ENCODE measurements around the gene PALB2. TPM values are rescaled to one million over a fixed set of nuclear protein-coding genes. Genes with fewer than 3 reads are reported as not detected.

The PALB2 gene
- total and polyA plus RNA-seq, 9 of the 15 experiments (the other 6 are each of a cell fraction or from before 2014, with no cell fraction given) = 7.0 to 25.8 (median 15.2) TPM

DNA sequence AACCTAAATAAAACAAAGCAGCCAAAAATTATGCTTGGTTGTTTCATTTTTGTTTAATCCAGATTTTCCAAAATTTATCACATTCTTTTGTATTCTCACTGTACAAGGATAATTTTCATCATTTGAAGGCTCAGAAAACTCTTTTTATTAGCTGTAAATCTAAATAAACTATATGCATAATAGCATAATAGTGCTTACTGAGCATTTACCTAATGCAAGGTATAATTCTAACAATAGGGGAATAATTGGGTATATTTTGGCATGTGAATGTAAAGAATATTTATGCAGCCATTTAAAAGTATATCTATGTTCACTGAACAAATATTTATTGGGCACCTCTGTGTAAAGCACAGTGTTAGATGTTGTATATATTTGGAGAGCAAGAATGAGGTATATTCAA lies 17.0 kb downstream of the PALB2 start:
- in situ Hi-C loops (cut with MboI) = no loop called here
- no peaks in the 10 kb centered on the region for H3K79me2 ChIP-seq (ENCODE audit: control insufficient read depth, insufficient read depth, low read length)
- POLR2A ChIA-PET = no interaction called here

More for the DNA sequence above, 17.0 kb downstream of the PALB2 start:
- Histone ChIP-seq H3K36me3 (ENCODE audit: control insufficient read depth, insufficient read depth, low read length) (peaks cover 81% of the 10 kb centered on the region), H3K9me3 (replicated peaks; ENCODE audit: control insufficient read depth, insufficient read depth, low read depth, low read length) (no peaks in the 10 kb centered on the region), H3K27me3 (ENCODE audit: control insufficient read depth in 2 of 2, insufficient read depth in 2 of 2, low read length in 2 of 2) (no peaks in the 10 kb centered on the region), H3K4me3 (no peak overlapping the region), H3K9ac (ENCODE audit: insufficient read depth in 1 of 2, low read depth in 2 of 2, low read length in 2 of 2) (no peak overlapping the region), H2AFZ (ENCODE audit: low read depth, low read length) (no peak overlapping the region), H3K9me1 (ENCODE audit: control insufficient read depth, insufficient read depth, low read length) (no peaks in the 10 kb centered on the region), H3K27ac (ENCODE audit: extremely low read depth, low read depth, low read length) (no peak overlapping the region), H3K4me2 (ENCODE audit: insufficient read depth, low read length) (no peak overlapping the region), H4K20me1 (replicated peaks; ENCODE audit: control insufficient read depth, insufficient read depth, low read length) (no peaks in the 10 kb centered on the region), H3K4me1 (replicated peaks in 1 of 2; ENCODE audit: control insufficient read depth in 2 of 2, insufficient read depth in 2 of 2, low read length in 2 of 2) (no peaks in the 10 kb centered on the region)
- FAIRE-seq (no peak), DNase-seq (ENCODE audit: extremely low read depth in 1 of 4, low spot score in 3 of 4) (no peak), ATAC-seq (no peak)
- CTCF ChIA-PET (ENCODE audit: low intra/inter-chr PET ratio) = no interaction called here
- BruUV-seq (replicated peaks) = no TSS peak
- TF ChIP-seq C11orf30 (IDR thresholded peaks at IDR 0.05; ENCODE audit: low read depth) (peak; percentile 15; the same call in 1 of the 2 replicates), XRCC5 (IDR thresholded peaks at IDR 0.05; ENCODE audit: low read depth, low read length) (no peak), CXXC5 (CRISPR knock-in tag; IDR thresholded peaks at IDR 0.05) (no peak), SMARCB1 (IDR thresholded peaks at IDR 0.05; ENCODE audit: insufficient read length, low read depth) (no peak), ETV6 (IDR thresholded peaks at IDR 0.05; ENCODE audit: borderline replicate concordance in 1 of 2, low read depth in 2 of 2, low read length in 1 of 2) (no peak), ETV6 (CRISPR knock-in tag; IDR thresholded peaks at IDR 0.05; ENCODE audit: borderline replicate concordance) (no peak), ZNF263 (CRISPR knock-in tag; IDR thresholded peaks at IDR 0.05; ENCODE audit: borderline replicate concordance) (no peak), ZNF3 (CRISPR knock-in tag; IDR thresholded peaks at IDR 0.05) (no peak), ZNF444 (CRISPR knock-in tag; IDR thresholded peaks at IDR 0.05) (no peak), ZNF316 (IDR thresholded peaks at IDR 0.05) (peak; percentile 56; the same call in 1 of the 2 replicates), PHB (CRISPR knock-in tag; IDR thresholded peaks at IDR 0.05) (no peak), TARDBP (IDR thresholded peaks at IDR 0.05) (no peak), MAFG (tag; conservative IDR thresholded peaks at IDR 0.05) (no peak), MED1 (CRISPR knock-in tag; IDR thresholded peaks at IDR 0.05; ENCODE audit: borderline replicate concordance) (no peak), RBBP5 (IDR thresholded peaks at IDR 0.05; ENCODE audit: borderline replicate concordance, insufficient read depth, low read length, poor library complexity, severe bottlenecking) (no peak), ZKSCAN3 (CRISPR knock-in tag; IDR thresholded peaks at IDR 0.05) (no peak)
- TF ChIP-seq, protein P1, sequence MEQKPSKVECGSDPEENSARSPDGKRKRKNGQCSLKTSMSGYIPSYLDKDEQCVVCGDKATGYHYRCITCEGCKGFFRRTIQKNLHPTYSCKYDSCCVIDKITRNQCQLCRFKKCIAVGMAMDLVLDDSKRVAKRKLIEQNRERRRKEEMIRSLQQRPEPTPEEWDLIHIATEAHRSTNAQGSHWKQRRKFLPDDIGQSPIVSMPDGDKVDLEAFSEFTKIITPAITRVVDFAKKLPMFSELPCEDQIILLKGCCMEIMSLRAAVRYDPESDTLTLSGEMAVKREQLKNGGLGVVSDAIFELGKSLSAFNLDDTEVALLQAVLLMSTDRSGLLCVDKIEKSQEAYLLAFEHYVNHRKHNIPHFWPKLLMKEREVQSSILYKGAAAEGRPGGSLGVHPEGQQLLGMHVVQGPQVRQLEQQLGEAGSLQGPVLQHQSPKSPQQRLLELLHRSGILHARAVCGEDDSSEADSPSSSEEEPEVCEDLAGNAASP (IDR thresholded peaks at IDR 0.05) = no peak
- TF ChIP-seq, protein P2, sequence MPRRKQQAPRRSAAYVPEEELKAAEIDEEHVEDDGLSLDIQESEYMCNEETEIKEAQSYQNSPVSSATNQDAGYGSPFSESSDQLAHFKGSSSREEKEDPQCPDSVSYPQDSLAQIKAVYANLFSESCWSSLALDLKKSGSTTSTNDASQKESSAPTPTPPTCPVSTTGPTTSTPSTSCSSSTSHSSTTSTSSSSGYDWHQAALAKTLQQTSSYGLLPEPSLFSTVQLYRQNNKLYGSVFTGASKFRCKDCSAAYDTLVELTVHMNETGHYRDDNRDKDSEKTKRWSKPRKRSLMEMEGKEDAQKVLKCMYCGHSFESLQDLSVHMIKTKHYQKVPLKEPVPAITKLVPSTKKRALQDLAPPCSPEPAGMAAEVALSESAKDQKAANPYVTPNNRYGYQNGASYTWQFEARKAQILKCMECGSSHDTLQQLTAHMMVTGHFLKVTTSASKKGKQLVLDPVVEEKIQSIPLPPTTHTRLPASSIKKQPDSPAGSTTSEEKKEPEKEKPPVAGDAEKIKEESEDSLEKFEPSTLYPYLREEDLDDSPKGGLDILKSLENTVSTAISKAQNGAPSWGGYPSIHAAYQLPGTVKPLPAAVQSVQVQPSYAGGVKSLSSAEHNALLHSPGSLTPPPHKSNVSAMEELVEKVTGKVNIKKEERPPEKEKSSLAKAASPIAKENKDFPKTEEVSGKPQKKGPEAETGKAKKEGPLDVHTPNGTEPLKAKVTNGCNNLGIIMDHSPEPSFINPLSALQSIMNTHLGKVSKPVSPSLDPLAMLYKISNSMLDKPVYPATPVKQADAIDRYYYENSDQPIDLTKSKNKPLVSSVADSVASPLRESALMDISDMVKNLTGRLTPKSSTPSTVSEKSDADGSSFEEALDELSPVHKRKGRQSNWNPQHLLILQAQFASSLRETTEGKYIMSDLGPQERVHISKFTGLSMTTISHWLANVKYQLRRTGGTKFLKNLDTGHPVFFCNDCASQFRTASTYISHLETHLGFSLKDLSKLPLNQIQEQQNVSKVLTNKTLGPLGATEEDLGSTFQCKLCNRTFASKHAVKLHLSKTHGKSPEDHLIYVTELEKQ (CRISPR knock-in tag; IDR thresholded peaks at IDR 0.05) = no peak
- intact Hi-C loops (cut with micrococcal nuclease) = no loop called here

Data from K562 (cell line).